Calu3 (cell line): ENCODE data around the gene APOL4. TPM values are rescaled to one million over a fixed set of nuclear protein-coding genes. Genes with fewer than 3 reads are reported as not detected.

Source experiments
- BruUV-seq: library from RNA; stranded (reverse); fragments of 400-500 nt; replicated peaks from 2 replicates; lab custom pipeline; 2021; lab: Mats Ljungman, UMichigan
- CTCF ChIA-PET: fragments of 300-600 bp; sonication (Branson Sonifier 250); formaldehyde crosslinking; loops from one replicate; lab custom pipeline; 2022; ENCODE audit warnings: antibody characterized with exemption; lab: Charles Lee
- DNase-seq: peaks from one replicate; pipeline ENCODE4 v3.0.0; 2022
- H3K27ac Mint-ChIP-seq: one replicate; pipeline ENCODE4 v1.8.0; 2022; ENCODE audit warnings: mixed read lengths; ENCODE audit not compliant: unreplicated experiment
- H3K27me3 Mint-ChIP-seq: one replicate; pipeline ENCODE4 v1.8.0; 2022; ENCODE audit warnings: mixed read lengths; ENCODE audit not compliant: unreplicated experiment
- H3K36me3 Mint-ChIP-seq: one replicate; pipeline ENCODE4 v1.8.0; 2022; ENCODE audit warnings: mild to moderate bottlenecking, moderate library complexity, mixed read lengths; ENCODE audit not compliant: insufficient read depth, unreplicated experiment
- H3K4me1 Mint-ChIP-seq: one replicate; pipeline ENCODE4 v1.8.0; 2022; ENCODE audit warnings: mild to moderate bottlenecking, low read depth, mixed read lengths; ENCODE audit not compliant: unreplicated experiment
- H3K4me3 Mint-ChIP-seq: one replicate; pipeline ENCODE4 v1.8.0; 2022; ENCODE audit warnings: mild to moderate bottlenecking, low read depth, moderate library complexity, mixed read lengths; ENCODE audit not compliant: unreplicated experiment
- H3K9me3 Mint-ChIP-seq: one replicate; pipeline ENCODE4 v1.8.0; 2022; ENCODE audit warnings: low read depth, mixed read lengths; ENCODE audit not compliant: unreplicated experiment
- intact Hi-C: fragments of 100-400 bp; cut with micrococcal nuclease; formaldehyde crosslinking; loops from one replicate; pipeline ENCODE4 v1.10.0; 2022; ENCODE audit not compliant: unreplicated experiment
- total RNA-seq: library from RNA; stranded (reverse); gene quantifications from 2 replicates; pipeline ENCODE4 v1.2.3, GENCODE V29; 2022
- TF ChIP-seq, protein P1 (sequence below): fragments of 200-600 bp; IDR thresholded peaks from one replicate; pipeline ENCODE4 v1.8.0; 2022; ENCODE audit warnings: antibody characterized with exemption; ENCODE audit not compliant: unreplicated experiment

APOL4 gene
- total RNA-seq, 1 experiment from 2014 or later: 1.5 TPM

DNA sequence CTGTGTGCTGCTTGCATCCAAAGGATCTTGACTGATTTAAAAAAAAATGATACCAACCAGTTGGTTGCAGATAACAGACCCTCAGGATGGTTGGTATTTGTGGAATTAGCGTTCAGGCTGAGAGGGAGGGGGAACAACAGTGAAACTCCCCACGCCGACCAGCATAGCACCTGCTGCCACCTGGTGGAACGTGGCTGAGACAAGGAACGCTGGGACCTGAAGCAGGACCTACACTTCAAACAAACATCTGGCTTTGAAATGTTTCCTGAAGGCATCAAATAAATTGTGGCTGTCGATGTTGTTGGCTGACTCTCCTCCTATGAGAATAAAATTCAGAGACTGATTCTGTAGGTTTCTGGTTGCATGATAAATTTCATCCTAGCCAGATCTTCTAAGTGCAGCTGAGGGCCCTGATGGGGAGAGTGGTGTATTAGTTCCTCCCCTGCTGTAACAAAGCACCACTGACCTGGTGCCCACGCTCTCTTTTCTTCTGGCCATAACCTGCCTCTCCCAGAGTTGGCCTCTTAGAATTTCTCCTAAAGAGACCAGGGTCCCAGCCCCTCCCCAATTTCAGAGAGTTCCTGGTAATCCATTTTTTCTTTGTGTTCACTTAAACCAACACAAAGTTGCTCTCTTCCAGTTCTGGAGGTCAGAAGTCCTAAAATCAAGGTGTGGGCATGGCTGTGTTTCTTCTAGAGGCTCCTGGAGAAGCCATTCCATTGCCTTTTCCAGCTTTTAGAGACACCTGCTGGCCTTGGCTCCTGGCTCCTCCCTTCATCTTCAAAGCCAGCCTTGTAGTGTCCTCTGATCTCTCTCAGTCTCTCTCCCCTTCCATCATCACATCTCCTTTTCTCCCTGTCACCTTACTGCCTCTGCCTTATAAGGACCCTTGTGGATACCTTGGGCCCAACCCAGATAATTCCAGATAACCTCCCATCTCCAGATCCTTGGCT is 20.5 kb upstream of the APOL4 start:
- H3K27me3 Mint-ChIP-seq: peaks cover 24% of the 10 kb centered on the region
- intact Hi-C loops: loop anchor here (2.0 kb wide), 2 partner anchors 19 to 27 kb away; no protein-coding TSS in a partner anchor
- H3K4me3 Mint-ChIP-seq: no peak overlapping the region
- peaks cover 34% of the 10 kb centered on the region for H3K4me1 Mint-ChIP-seq
- CTCF ChIA-PET: interaction anchor here (1.0 to 1.3 kb wide), 2 partner anchors 20 to 77 kb away, joined by 3 read pairs; no protein-coding TSS in a partner anchor
- H3K36me3 Mint-ChIP-seq: peaks cover 25% of the 10 kb centered on the region
- H3K27ac Mint-ChIP-seq: no peak overlapping the region
- TF ChIP-seq, protein P1, sequence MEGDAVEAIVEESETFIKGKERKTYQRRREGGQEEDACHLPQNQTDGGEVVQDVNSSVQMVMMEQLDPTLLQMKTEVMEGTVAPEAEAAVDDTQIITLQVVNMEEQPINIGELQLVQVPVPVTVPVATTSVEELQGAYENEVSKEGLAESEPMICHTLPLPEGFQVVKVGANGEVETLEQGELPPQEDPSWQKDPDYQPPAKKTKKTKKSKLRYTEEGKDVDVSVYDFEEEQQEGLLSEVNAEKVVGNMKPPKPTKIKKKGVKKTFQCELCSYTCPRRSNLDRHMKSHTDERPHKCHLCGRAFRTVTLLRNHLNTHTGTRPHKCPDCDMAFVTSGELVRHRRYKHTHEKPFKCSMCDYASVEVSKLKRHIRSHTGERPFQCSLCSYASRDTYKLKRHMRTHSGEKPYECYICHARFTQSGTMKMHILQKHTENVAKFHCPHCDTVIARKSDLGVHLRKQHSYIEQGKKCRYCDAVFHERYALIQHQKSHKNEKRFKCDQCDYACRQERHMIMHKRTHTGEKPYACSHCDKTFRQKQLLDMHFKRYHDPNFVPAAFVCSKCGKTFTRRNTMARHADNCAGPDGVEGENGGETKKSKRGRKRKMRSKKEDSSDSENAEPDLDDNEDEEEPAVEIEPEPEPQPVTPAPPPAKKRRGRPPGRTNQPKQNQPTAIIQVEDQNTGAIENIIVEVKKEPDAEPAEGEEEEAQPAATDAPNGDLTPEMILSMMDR: peak; percentile 71
- no peaks in the 10 kb centered on the region for H3K9me3 Mint-ChIP-seq
- peak; percentile 70 for DNase-seq
- no TSS peak for BruUV-seq

DNA sequence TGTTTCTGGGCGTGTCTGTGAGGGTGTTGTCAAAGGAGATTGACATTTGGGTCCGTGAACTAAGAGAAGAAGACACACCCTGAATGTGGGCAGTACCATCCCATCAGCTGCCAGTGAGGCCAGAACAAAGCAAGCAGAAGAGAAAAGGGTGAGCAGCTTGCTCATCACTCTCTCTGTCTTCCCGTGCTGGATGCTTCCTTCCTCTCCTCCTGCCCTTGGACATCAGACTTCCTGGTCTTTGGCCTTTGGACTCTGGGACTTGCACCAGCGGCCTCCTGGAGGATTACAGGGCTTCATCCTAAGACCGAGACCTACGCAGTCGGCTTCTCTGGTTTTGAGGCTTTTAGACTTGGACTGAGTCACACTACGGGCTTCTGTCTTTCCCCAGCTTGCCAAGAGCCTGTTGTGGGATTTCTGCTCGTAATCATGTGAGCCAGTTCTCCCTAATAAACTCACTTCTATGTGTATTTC is 18.9 kb upstream of the APOL4 start:
- intact Hi-C loops: loop anchor here (2.0 kb wide), 2 partner anchors 18 to 26 kb away; no protein-coding TSS in a partner anchor
- Mint-ChIP-seq H3K9me3 (no peaks in the 10 kb centered on the region), H3K4me1 (peaks cover 34% of the 10 kb centered on the region), H3K27ac (no peak overlapping the region), H3K4me3 (no peak overlapping the region), H3K27me3 (peaks cover 37% of the 10 kb centered on the region), H3K36me3 (peaks cover 10% of the 10 kb centered on the region)
- no peak for DNase-seq
- BruUV-seq: no TSS peak
- TF ChIP-seq, protein P1: no peak
- CTCF ChIA-PET: interaction anchor here (1.1 kb wide), 1 partner anchor 16 kb away, joined by 3 read pairs; no protein-coding TSS in a partner anchor

DNA sequence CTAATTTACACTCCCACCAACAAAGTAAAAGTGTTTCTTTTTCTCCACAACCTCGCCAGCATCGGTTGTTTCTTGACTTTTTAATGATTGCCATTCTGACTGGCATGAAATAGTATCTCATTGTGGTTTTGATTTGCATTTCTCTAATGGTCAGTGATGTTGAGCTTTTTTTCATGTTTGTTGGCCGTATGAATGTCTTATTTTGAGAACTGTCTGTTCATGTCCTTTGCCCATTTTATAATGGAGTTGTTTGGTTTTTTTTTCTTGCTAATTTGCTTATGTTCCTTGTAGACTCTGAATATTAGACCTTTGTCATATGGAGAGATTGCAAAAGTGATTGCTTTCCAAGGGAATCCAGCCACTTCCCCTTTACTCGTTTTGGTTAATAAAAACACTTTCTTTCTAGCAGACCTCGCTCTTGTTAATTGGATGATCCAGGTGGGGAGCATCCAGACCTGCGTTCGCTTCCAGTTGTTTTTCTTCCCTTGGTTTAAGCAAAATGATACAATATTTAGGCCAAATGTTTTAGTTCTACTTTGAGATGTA is 17.1 kb upstream of the APOL4 start:
- peaks cover 46% of the 10 kb centered on the region for H3K27me3 Mint-ChIP-seq
- H3K4me3 Mint-ChIP-seq: no peak overlapping the region
- no peaks in the 10 kb centered on the region for H3K9me3 Mint-ChIP-seq
- H3K4me1 Mint-ChIP-seq: peaks cover 34% of the 10 kb centered on the region
- intact Hi-C loops: no loop called here
- no peak for DNase-seq
- no peak overlapping the region for H3K27ac Mint-ChIP-seq
- CTCF ChIA-PET: no interaction called here
- TF ChIP-seq, protein P1: no peak
- BruUV-seq: no TSS peak
- H3K36me3 Mint-ChIP-seq: peaks cover 4% of the 10 kb centered on the region

DNA sequence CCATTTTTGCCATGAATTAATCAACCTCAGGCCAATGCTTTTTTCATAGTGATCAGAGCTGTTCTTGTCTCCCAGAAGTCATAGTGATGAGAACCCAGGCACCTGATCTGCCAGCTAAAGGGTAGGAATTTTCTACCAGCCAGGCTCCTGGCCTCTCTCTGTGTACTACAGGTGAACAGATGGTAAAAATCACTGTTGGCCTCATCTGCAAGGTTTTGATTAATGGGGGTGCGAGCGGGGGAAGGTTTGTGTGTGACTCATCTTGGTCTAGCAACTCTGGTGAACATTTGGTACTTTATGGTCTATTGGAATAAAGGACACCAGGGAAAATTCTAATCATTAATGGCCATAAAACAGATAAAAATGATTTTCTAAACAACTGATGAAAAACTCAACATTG is 14.4 kb upstream of the APOL4 start:
- Mint-ChIP-seq H3K9me3 (no peaks in the 10 kb centered on the region), H3K27me3 (peaks cover 74% of the 10 kb centered on the region), H3K36me3 (no peaks in the 10 kb centered on the region), H3K4me3 (no peak overlapping the region), H3K4me1 (peaks cover 17% of the 10 kb centered on the region), H3K27ac (no peak overlapping the region)
- TF ChIP-seq, protein P1: no peak
- no TSS peak for BruUV-seq
- intact Hi-C loops: no loop called here
- no peak for DNase-seq
- CTCF ChIA-PET: no interaction called here
